Measurements from ENCODE around the gene ASB15. TPM values are rescaled to one million over a fixed set of nuclear protein-coding genes. Genes with fewer than 3 reads are reported as not detected.
A peak's percentile ranks its signal among the peaks of the same experiment; 100 is the strongest.
"Not testable (repeated sequence)": the region's sequence is repeated elsewhere in the genome, so short reads cannot be mapped to it uniquely, and the experiment has no call there.

The ASB15 gene
- total RNA-seq (not detected in 2 replicates), polyA plus RNA-seq (not detected in 2 replicates), polyA minus RNA-seq (not detected in 2 replicates), Bru-seq, nascent RNA (percentile 8 among the genes with signal in this experiment), BruChase-seq, experiment 1, labeled RNA remaining after a 6-hour chase (percentile 6 among the genes with signal in this experiment), BruChase-seq, experiment 2, labeled RNA remaining after a 2-hour chase (percentile 7 among the genes with signal in this experiment)
- polyA plus RNA-seq (2011; cell fraction: cytosol; rRNA removed): not detected in 2 replicates
- polyA plus RNA-seq (2011; cell fraction: nucleus; rRNA removed): not detected in 2 replicates
- not detected in 2 replicates for polyA plus RNA-seq (2012)
- not detected for polyA minus RNA-seq (2011; cell fraction: cytosol; rRNA and poly(A)+ RNA removed)
- polyA minus RNA-seq (2011; cell fraction: nucleus; rRNA and poly(A)+ RNA removed): not detected in 2 replicates
- long read RNA-seq: 0 reads

GRCh38 chr7:123601530-123601929 lies at the start of gene ASB15:
ASB15 (plus strand) TSS chr7:123601821; CDS start chr7:123614503, 12,682 bp downstream.
- no TSS peak for BruUV-seq (replicated peaks)
- Histone ChIP-seq H3K9me3 (replicated peaks; ENCODE audit: control insufficient read depth, insufficient read depth, low read length) (no peaks in the 10 kb centered on the region), H3K27ac (ENCODE audit: insufficient read depth, low read depth, low read length) (no peak within 1 kb of the TSS), H3K79me2 (ENCODE audit: control insufficient read depth, insufficient read depth, low read length) (no peaks in the 10 kb centered on the region), H3K36me3 (ENCODE audit: control insufficient read depth in 2 of 2, extremely low read depth in 1 of 2, insufficient read depth in 2 of 2, low read length in 2 of 2) (no peaks in the 10 kb centered on the region), H3K4me2 (ENCODE audit: insufficient read depth, low read length) (no peak within 1 kb of the TSS), H3K27me3 (ENCODE audit: control insufficient read depth in 2 of 2, insufficient read depth in 2 of 2, low read length in 2 of 2) (no peaks in the 10 kb centered on the region), H3K4me1 (ENCODE audit: control insufficient read depth, extremely low read depth, insufficient read depth, low read length) (no peaks in the 10 kb centered on the region), H3K9me1 (replicated peaks; ENCODE audit: control insufficient read depth, extremely low read depth, insufficient read depth, low read length) (no peaks in the 10 kb centered on the region), H4K20me1 (replicated peaks; ENCODE audit: control insufficient read depth, extremely low read depth, insufficient read depth, low read length) (no peaks in the 10 kb centered on the region), H2AFZ (ENCODE audit: low read depth, low read length) (no peak within 1 kb of the TSS), H3K9ac (replicated peaks; ENCODE audit: extremely low read depth, insufficient read depth, low read length) (no peak within 1 kb of the TSS), H3K4me3 (replicated peaks in 1 of 3; ENCODE audit: insufficient read depth in 1 of 3, low read depth in 1 of 3, low read length in 3 of 3) (no peak within 1 kb of the TSS)
- dilution Hi-C loops (cut with MboI; ENCODE audit: extremely low pct_ligation_motif_present, low sequenced_read_pairs): no loop called here
- DNase-seq (ENCODE audit: low read depth, low spot score) (no peak), FAIRE-seq (no peak)
- no peak for TF ChIP-seq FOS (IDR thresholded peaks at IDR 0.05; ENCODE audit: borderline replicate concordance, insufficient read depth, low read length)
- TF ChIP-seq MAX (IDR thresholded peaks at IDR 0.05; ENCODE audit: insufficient read depth, insufficient read length): no peak
- TF ChIP-seq MYC (IDR thresholded peaks at IDR 0.05; ENCODE audit: low read depth, low read length): no peak
- TF ChIP-seq CTCF (IDR thresholded peaks at IDR 0.05; ENCODE audit: extremely low read depth in 1 of 2, insufficient read depth in 1 of 2, low read depth in 1 of 2, low read length in 2 of 2): no peak
- TF ChIP-seq POLR2AphosphoS5 (IDR thresholded peaks at IDR 0.05; ENCODE audit: insufficient read depth, low read depth, low read length): no peak
- no peak for TF ChIP-seq JUN (IDR thresholded peaks at IDR 0.05; ENCODE audit: borderline replicate concordance, insufficient read depth, insufficient read length, low read depth)
- no peak for TF ChIP-seq EZH2 (IDR thresholded peaks at IDR 0.05; ENCODE audit: borderline replicate concordance, low read depth, low read length, severe bottlenecking)
- no peak for TF ChIP-seq GATA2 (IDR thresholded peaks at IDR 0.05; ENCODE audit: insufficient read depth, insufficient read length, low read depth, low read length)
- no peak for TF ChIP-seq POLR2A (IDR thresholded peaks at IDR 0.05; ENCODE audit: low read depth, low read length)
- POLR2A ChIA-PET: no interaction called here
- intact Hi-C loops (cut with micrococcal nuclease): no loop called here
- CTCF ChIA-PET: interaction anchor here (1.3 kb wide), 1 partner anchor 34 kb away, joined by 3 read pairs; no protein-coding TSS in a partner anchor

- POLR2A ChIA-PET: interaction anchor here (0.6 kb wide), 1 partner anchor 66 kb away, joined by 5 read pairs; no protein-coding TSS in a partner anchor
- H4K20me1 ChIP-seq (replicated peaks; ENCODE audit: control insufficient read depth, extremely low read depth, insufficient read depth, low read length); H3K27ac ChIP-seq (ENCODE audit: insufficient read depth, low read depth, low read length); FAIRE-seq; intact Hi-C loops (cut with micrococcal nuclease); H2AFZ ChIP-seq (ENCODE audit: low read depth, low read length); H3K9ac ChIP-seq (replicated peaks; ENCODE audit: extremely low read depth, insufficient read depth, low read length); dilution Hi-C loops (cut with MboI; ENCODE audit: extremely low pct_ligation_motif_present, low sequenced_read_pairs); H3K36me3 ChIP-seq (ENCODE audit: control insufficient read depth in 2 of 2, extremely low read depth in 1 of 2, insufficient read depth in 2 of 2, low read length in 2 of 2); H3K9me3 ChIP-seq (replicated peaks; ENCODE audit: control insufficient read depth, insufficient read depth, low read length); H3K9me1 ChIP-seq (replicated peaks; ENCODE audit: control insufficient read depth, extremely low read depth, insufficient read depth, low read length); H3K27me3 ChIP-seq (ENCODE audit: control insufficient read depth in 2 of 2, insufficient read depth in 2 of 2, low read length in 2 of 2); H3K4me3 ChIP-seq (replicated peaks in 1 of 3; ENCODE audit: insufficient read depth in 1 of 3, low read depth in 1 of 3, low read length in 3 of 3); H3K4me1 ChIP-seq (ENCODE audit: control insufficient read depth, extremely low read depth, insufficient read depth, low read length); BruUV-seq (replicated peaks); DNase-seq (ENCODE audit: low read depth, low spot score); H3K4me2 ChIP-seq (ENCODE audit: insufficient read depth, low read length): not testable (repeated sequence)
- CTCF ChIA-PET: interaction anchor here (1.2 kb wide), 1 partner anchor 12 kb away, joined by 3 read pairs; no protein-coding TSS in a partner anchor
- peaks cover 21% of the 10 kb centered on the region for H3K79me2 ChIP-seq (ENCODE audit: control insufficient read depth, insufficient read depth, low read length)
These were observed 49.5 kb upstream of the ASB15 start for GRCh38 chr7:123552134-123552533.

Measured in endothelial cell of umbilical vein (primary cell).